Esophagus squamous epithelium (tissue), 5 donors: ENCODE measurements around the gene FANCL. TPM values are rescaled to one million over a fixed set of nuclear protein-coding genes. Genes with fewer than 3 reads are reported as not detected.
A peak's percentile ranks its signal among the peaks of the same experiment; 100 is the strongest.
"Not testable (repeated sequence)": the region's sequence is repeated elsewhere in the genome, so short reads cannot be mapped to it uniquely, and the experiment has no call there.

Experiments
- DNase-seq: peaks from one replicate; lab custom pipeline; 2025; lab: John Stamatoyannopoulos, UW
- H3K27ac ChIP-seq, 4 donors: fragments of 200-600 bp; sonication (generic); one replicate each; pipeline ENCODE4 v1.5.1; 2016 to 2019; ENCODE audit warnings: mild to moderate bottlenecking in 1 of 4
- H3K27me3 ChIP-seq, 4 donors: fragments of 200-600 bp; sonication (generic); 1 replicate in 3 of 4; 2 replicates in 1 of 4; pipeline versions ENCODE4 v1.5.1 to v1.6.0; 2017 to 2021; ENCODE audit warnings: antibody characterized with exemption in 1 of 4
- H3K36me3 ChIP-seq, 3 donors: fragments of 200-600 bp; sonication (generic); one replicate each; pipeline ENCODE4 v1.5.1; 2016 to 2019
- H3K4me1 ChIP-seq, 3 donors: fragments of 200-600 bp; sonication (generic); one replicate each; pipeline ENCODE4 v1.5.1; 2017 to 2019
- H3K4me3 ChIP-seq, 4 donors: fragments of 200-600 bp; sonication (generic); 1 replicate in 3 of 4; 2 replicates in 1 of 4; pipeline ENCODE4 v1.5.1; 2016 to 2019; ENCODE audit warnings: mild to moderate bottlenecking in 2 of 4, moderate library complexity in 1 of 4
- H3K9me3 ChIP-seq, 3 donors: fragments of 200-600 bp; sonication (generic); one replicate each; pipeline ENCODE4 v1.5.1; 2016 to 2019
- CTCF ChIP-seq, 6 experiments: fragments of 450-650 bp in 4 of 6; fragments of 200-600 bp in 2 of 6; sonication (generic) in 2 of 6; IDR thresholded peaks; one replicate each; pipeline ENCODE4 v1.5.1; 2016 to 2019; ENCODE audit warnings: antibody characterized with exemption in 6 of 6, mild to moderate bottlenecking in 4 of 6, moderate library complexity in 4 of 6
- POLR2A ChIP-seq, 4 donors: fragments of 450-650 bp; IDR thresholded peaks; one replicate each; pipeline ENCODE4 v1.6.1; 2017; ENCODE audit warnings: antibody characterized with exemption in 4 of 4, mild to moderate bottlenecking in 4 of 4, moderate library complexity in 3 of 4
- WGBS, 2 donors: methylation state at CpG; one replicate each; pipeline ENCODE4 v1.1.5; 2018; 5-methylcytosine and 5-hydroxymethylcytosine counted together
- intact Hi-C: fragments of 100-400 bp; cut with DNase I; formaldehyde crosslinking; loops from one replicate; pipeline ENCODE4 v1.15.0; 2022
- total RNA-seq, 4 donors: library from RNA; depleted of rRNA; stranded (reverse); fragments of >200 nt; gene quantifications; one replicate each; pipeline ENCODE4 v1.1.0, GENCODE V29; 2016
- donor health status: DM: yes; HTN: yes; CAD: no.

The FANCL gene
- total RNA-seq, 4 donors from 2014 or later, result 10.5 to 18.7 (median 14.2) TPM

GRCh38 chr2:58122040-58122439 is 119.1 kb downstream of the FANCL start:
- WGBS, 2 donors, result 82 to 83% methylated on average over 3 of the region's 3 CpGs
- peaks cover 0 to 32% (median 0%) of the 10 kb centered on the region in 3 donors for H3K36me3 ChIP-seq
- no peaks in the 10 kb centered on the region for H3K4me1 ChIP-seq
- H3K27me3 ChIP-seq, result no peaks in the 10 kb centered on the region
- no peak for DNase-seq
- TF ChIP-seq CTCF (IDR thresholded peaks at IDR 0.05) (no peak), POLR2A (IDR thresholded peaks at IDR 0.05) (no peak)
- intact Hi-C loops, result no loop called here
- no peak overlapping the region for H3K27ac ChIP-seq
- no peaks in the 10 kb centered on the region for H3K9me3 ChIP-seq
- H3K4me3 ChIP-seq, result no peak overlapping the region

GRCh38 chr2:58120626-58121229 is 120.4 kb downstream of the FANCL start:
- intact Hi-C loops, result no loop called here
- 93 to 96% methylated on average over 5 of the region's 5 CpGs for WGBS, 2 donors
- DNase-seq, result no peak
- peaks cover 0 to 32% (median 0%) of the 10 kb centered on the region in 3 donors for H3K36me3 ChIP-seq
- no peaks in the 10 kb centered on the region for H3K9me3 ChIP-seq
- H3K27ac ChIP-seq, result no peak overlapping the region
- no peak overlapping the region for H3K4me3 ChIP-seq
- TF ChIP-seq POLR2A (IDR thresholded peaks at IDR 0.05), result no peak
- TF ChIP-seq CTCF (IDR thresholded peaks at IDR 0.05), result no peak
- no peaks in the 10 kb centered on the region for H3K27me3 ChIP-seq
- no peaks in the 10 kb centered on the region for H3K4me1 ChIP-seq

GRCh38 chr2:58113563-58113962 is 127.6 kb downstream of the FANCL start:
- intact Hi-C loops, result loop anchor here (10.0 kb wide), 1 partner anchor 69 kb away; the partner anchor contains the start of gene VRK2

GRCh38 chr2:58110765-58111164 is 130.4 kb downstream of the FANCL start:
- Histone ChIP-seq H3K4me3 (no peak overlapping the region), H3K27ac (peak overlapping the region in 3 of 4 donors; percentile 22 to 83 (median 73)), H3K9me3 (no peaks in the 10 kb centered on the region), H3K27me3 (no peaks in the 10 kb centered on the region), H3K4me1 (peaks cover 0 to 40% (median 9%) of the 10 kb centered on the region in 3 donors), H3K36me3 (no peaks in the 10 kb centered on the region)
- WGBS, 2 donors, result 91 to 94% methylated on average over 6 of the region's 6 CpGs
- DNase-seq, result no peak
- no peak for TF ChIP-seq POLR2A (IDR thresholded peaks at IDR 0.05)
- no peak for TF ChIP-seq CTCF (IDR thresholded peaks at IDR 0.05)
- intact Hi-C loops, result loop anchor here (10.0 kb wide), 1 partner anchor 66 kb away; the partner anchor contains the start of gene VRK2

More at GRCh38 chr2:58113563-58113962, 127.6 kb downstream of the FANCL start:
- Histone ChIP-seq H3K4me1 (peaks cover 0 to 28% (median 9%) of the 10 kb centered on the region in 3 donors), H3K27ac (peak overlapping the region; percentile 76 to 83 (median 80))
- H3K36me3 ChIP-seq, H3K27me3 ChIP-seq, H3K4me3 ChIP-seq, DNase-seq, H3K9me3 ChIP-seq: not testable (repeated sequence)
- 52 to 86% methylated on average over 9 of the region's 9 CpGs for WGBS, 2 donors

- H3K9me3 ChIP-seq, result no peaks in the 10 kb centered on the region
- H3K27me3 ChIP-seq, result no peaks in the 10 kb centered on the region
- peak overlapping the region in 3 of 4 donors; percentile 73 to 83 (median 75) for H3K27ac ChIP-seq
- peaks cover 0 to 40% (median 9%) of the 10 kb centered on the region in 3 donors for H3K4me1 ChIP-seq
- intact Hi-C loops, result no loop called here
- TF ChIP-seq POLR2A (IDR thresholded peaks at IDR 0.05) (no peak), CTCF (IDR thresholded peaks at IDR 0.05) (no peak)
- H3K36me3 ChIP-seq, result no peaks in the 10 kb centered on the region
- H3K4me3 ChIP-seq, result no peak overlapping the region
- DNase-seq, result no peak
- 94 to 97% methylated on average over 2 of the region's 2 CpGs for WGBS, 2 donors
Measured at GRCh38 chr2:58109481-58109880, 131.6 kb downstream of the FANCL start.

Other genes starting within 250 kb of the FANCL start
- 10 to 100 TPM; 17.9 to 33.6 (median 25.7) TPM for gene VRK2, start 194.5 kb downstream of the FANCL start, total RNA-seq